GM12874 (cell line): ENCODE results near the gene MOG.

Experiments used
- CTCF ChIP-seq: IDR thresholded peaks from 2 replicates; pipeline ENCODE4 v1.5.1; 2011; ENCODE audit warnings: low read depth, mild to moderate bottlenecking, control low read depth, low read length, moderate library complexity; ENCODE audit not compliant: insufficient read depth

MOG gene

GRCh38 chr6:29641430-29642148, 15.3 kb upstream of the MOG start:
- TF ChIP-seq CTCF = no peak

- TF ChIP-seq CTCF = peak; percentile 50; the same call in 1 of the 2 replicates
Observed at GRCh38 chr6:29647927-29648642, 8.8 kb upstream of the MOG start.

- peak; percentile 88 for TF ChIP-seq CTCF
Observed at GRCh38 chr6:29649701-29650673, 6.9 kb upstream of the MOG start.

GRCh38 chr6:29651413-29652197, 5.3 kb upstream of the MOG start:
- peak; percentile 38 for TF ChIP-seq CTCF

GRCh38 chr6:29652198-29652584, 4.7 kb upstream of the MOG start:
- no peak for TF ChIP-seq CTCF

- TF ChIP-seq CTCF = peak; percentile 49
Observed at GRCh38 chr6:29653452-29654038, 3.3 kb upstream of the MOG start.
